Mucosa of descending colon (tissue), 3 donors: ENCODE data around the gene CLCN4. TPM values are rescaled to one million over a fixed set of nuclear protein-coding genes. Genes with fewer than 3 reads are reported as not detected.

Source experiments
- ATAC-seq: fragments of 200-7000 bp; cut with Tn5 transposase; one replicate; pipeline ENCODE4 v1.9.1; 2020; ENCODE audit warnings: mild to moderate bottlenecking, moderate library complexity
- DNase-seq, 3 donors: peaks; one replicate each; pipeline ENCODE4 v3.0.0-alpha.2; 2020
- H3K36me3 ChIP-seq: fragments of 200-600 bp; one replicate; pipeline ENCODE4 v1.8.0; 2021; ENCODE audit warnings: low read depth, mild to moderate bottlenecking
- H3K4me1 ChIP-seq: fragments of 200-600 bp; one replicate; pipeline ENCODE4 v1.8.0; 2021; ENCODE audit warnings: low read depth, mild to moderate bottlenecking
- H3K4me3 ChIP-seq: fragments of 200-600 bp; one replicate; pipeline ENCODE4 v1.8.0; 2021; ENCODE audit warnings: mild to moderate bottlenecking
- H3K9me3 ChIP-seq: fragments of 200-600 bp; one replicate; pipeline ENCODE4 v1.8.0; 2021; ENCODE audit warnings: mild to moderate bottlenecking
- CTCF ChIP-seq: fragments of 200-600 bp; IDR thresholded peaks from one replicate; pipeline ENCODE4 v1.8.0; 2022; ENCODE audit warnings: antibody characterized with exemption, mild to moderate bottlenecking
- intact Hi-C, 2 donors: fragments of 100-400 bp; cut with DNase I in 1 of 2; cut with micrococcal nuclease in 1 of 2; formaldehyde crosslinking; loops; one replicate each; pipeline versions ENCODE4 v1.11.0 to v1.11.1; 2022; cut with DNase I, micrococcal nuclease
- total RNA-seq, 3 donors: library from RNA; stranded (reverse); fragmentation: NEBNext Ultra II Directional in 2 of 3; extraction: Animal tissue kit (Norgen Biotek cat#: 25700) in 2 of 3; gene quantifications; one replicate each; pipeline versions ENCODE4 v1.2.1 to v1.2.4, GENCODE V29; 2021 to 2023
- donor health status: DM: no; HTN: no; CAD: no; lungs with moderate emphysema.
- donor health status: DM: no; HTN: no; CAD: no.
- donor health status: DM: no; HTN: yes; CAD: no.

The CLCN4 gene
- total RNA-seq, 3 donors from 2014 or later = 0.26 to 1.8 (median 1.7) TPM

- H3K36me3 ChIP-seq = no peaks in the 10 kb centered on the region
- no peak for TF ChIP-seq CTCF
- DNase-seq = peak in 1 of 3 donors; percentile 34
- no peaks in the 10 kb centered on the region for H3K9me3 ChIP-seq
- H3K4me3 ChIP-seq = no peak overlapping the region
- intact Hi-C loops = loop anchor here (10.0 kb wide), 2 partner anchors 444 to 534 kb away; no protein-coding TSS in a partner anchor
- peak; percentile 69 for ATAC-seq
- H3K4me1 ChIP-seq = no peaks in the 10 kb centered on the region
Measured at GRCh38 chrX:10190367-10190766, 33.6 kb downstream of the CLCN4 start.

GRCh38 chrX:10193587-10193986 lies 36.8 kb downstream of the CLCN4 start:
- DNase-seq = no peak
- ATAC-seq = no peak
- no peaks in the 10 kb centered on the region for H3K4me1 ChIP-seq
- intact Hi-C loops = loop anchor here (10.0 kb wide), 2 partner anchors 441 to 531 kb away; no protein-coding TSS in a partner anchor
- no peaks in the 10 kb centered on the region for H3K36me3 ChIP-seq
- TF ChIP-seq CTCF = no peak
- H3K9me3 ChIP-seq = no peaks in the 10 kb centered on the region
- no peak overlapping the region for H3K4me3 ChIP-seq

- Histone ChIP-seq H3K36me3 (no peaks in the 10 kb centered on the region), H3K4me1 (no peaks in the 10 kb centered on the region), H3K9me3 (no peaks in the 10 kb centered on the region), H3K4me3 (no peak overlapping the region)
- intact Hi-C loops = loop anchor here (10.0 kb wide), 2 partner anchors 439 to 529 kb away; no protein-coding TSS in a partner anchor
- TF ChIP-seq CTCF = no peak
- DNase-seq (no peak), ATAC-seq (no peak)
Measured at GRCh38 chrX:10195425-10195824, 38.6 kb downstream of the CLCN4 start.

GRCh38 chrX:10195947-10196346 lies 39.2 kb downstream of the CLCN4 start:
- no peak for DNase-seq
- Histone ChIP-seq H3K4me3 (no peak overlapping the region), H3K9me3 (no peaks in the 10 kb centered on the region), H3K4me1 (no peaks in the 10 kb centered on the region), H3K36me3 (no peaks in the 10 kb centered on the region)
- intact Hi-C loops = loop anchor here (10.0 kb wide), 2 partner anchors 439 to 529 kb away; no protein-coding TSS in a partner anchor
- ATAC-seq = no peak
- no peak for TF ChIP-seq CTCF

- H3K36me3 ChIP-seq = no peaks in the 10 kb centered on the region
- H3K9me3 ChIP-seq = no peaks in the 10 kb centered on the region
- ATAC-seq (peak; percentile 57), DNase-seq (no peak)
- no peaks in the 10 kb centered on the region for H3K4me1 ChIP-seq
- no peak for TF ChIP-seq CTCF
- H3K4me3 ChIP-seq = no peak overlapping the region
- intact Hi-C loops = loop anchor here (10.0 kb wide), 2 partner anchors 437 to 527 kb away; no protein-coding TSS in a partner anchor
Measured at GRCh38 chrX:10197279-10198210, 40.8 kb downstream of the CLCN4 start.
